Cortex of kidney (tissue), 1 donor: ENCODE results near the gene ARID4B.
"Not testable (repeated sequence)": the region's sequence is repeated elsewhere in the genome, so short reads cannot be mapped to it uniquely, and the experiment has no call there.

ENCODE experiments used
- DNase-seq: peaks from one replicate; lab custom pipeline; 2025; lab: John Stamatoyannopoulos, UW

Gene ARID4B

GRCh38 chr1:235160383-235160956 lies 167.5 kb downstream of the ARID4B start:
- DNase-seq, result no peak

DNA sequence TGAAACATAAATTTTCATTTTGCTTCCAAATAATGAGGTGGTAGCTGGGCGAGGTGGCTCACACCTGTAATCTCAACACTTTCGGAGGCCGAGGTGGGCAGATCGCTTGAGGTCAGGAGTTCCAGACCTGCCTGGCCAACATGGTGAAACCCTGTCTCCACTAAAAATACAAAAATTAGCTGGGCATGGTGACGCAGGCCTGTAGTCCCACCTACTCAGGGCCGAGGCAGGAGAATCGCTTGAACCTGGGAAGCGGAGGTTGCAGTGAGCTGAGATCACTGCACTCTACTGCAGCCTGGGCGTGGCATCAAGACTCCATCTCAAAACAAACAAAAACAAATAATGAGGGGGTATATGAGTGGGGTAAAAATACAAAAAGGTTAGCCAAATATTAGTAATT lies 168.0 kb downstream of the ARID4B start:
- not testable (repeated sequence) for DNase-seq

GRCh38 chr1:235159284-235159683 lies 168.7 kb downstream of the ARID4B start:
- not testable (repeated sequence) for DNase-seq

- DNase-seq, result no peak
These were observed 169.3 kb downstream of the ARID4B start for GRCh38 chr1:235158680-235159079.

- no peak for DNase-seq
These were observed 170.8 kb downstream of the ARID4B start for GRCh38 chr1:235157150-235157549.

DNA sequence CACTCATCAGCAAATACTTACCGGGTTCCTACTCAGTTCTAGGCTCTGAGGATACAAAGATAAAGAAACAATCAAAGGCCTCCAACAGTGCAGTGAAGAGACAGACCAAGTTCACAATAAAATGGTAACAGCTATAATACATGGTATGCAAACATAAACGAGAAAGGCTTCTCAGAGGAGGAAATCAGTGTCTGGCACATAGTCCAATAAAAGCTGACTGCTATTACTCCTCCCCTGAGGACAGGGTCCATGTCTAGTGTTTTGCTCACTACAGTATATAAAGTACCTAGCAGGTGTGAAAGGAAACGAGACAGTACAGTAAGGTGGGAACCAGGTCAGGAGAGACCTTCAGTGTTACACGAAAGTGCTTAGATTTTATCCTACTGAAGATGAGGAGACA lies 171.2 kb downstream of the ARID4B start:
- no peak for DNase-seq

DNA sequence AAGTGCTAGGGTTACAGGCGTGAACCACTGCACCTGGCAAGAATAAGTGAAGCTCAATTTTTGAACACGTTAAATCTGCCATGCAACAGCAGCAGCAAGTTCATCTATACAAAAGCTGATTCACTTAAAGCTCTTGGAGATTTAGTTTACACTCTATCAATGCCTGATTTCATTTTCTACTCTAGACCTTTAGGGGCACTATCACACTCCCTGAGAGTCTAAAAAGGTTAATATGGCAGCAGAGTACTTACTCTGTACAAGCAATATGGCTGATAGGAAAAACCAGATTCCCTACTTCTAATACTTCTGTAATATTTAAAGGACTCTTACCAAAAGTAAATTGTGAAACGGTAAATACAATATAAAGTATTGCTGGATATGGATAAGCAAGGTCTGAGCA lies 171.7 kb downstream of the ARID4B start:
- no peak for DNase-seq

- DNase-seq, result no peak
These were observed 175.7 kb downstream of the ARID4B start for GRCh38 chr1:235152235-235152634.

DNA sequence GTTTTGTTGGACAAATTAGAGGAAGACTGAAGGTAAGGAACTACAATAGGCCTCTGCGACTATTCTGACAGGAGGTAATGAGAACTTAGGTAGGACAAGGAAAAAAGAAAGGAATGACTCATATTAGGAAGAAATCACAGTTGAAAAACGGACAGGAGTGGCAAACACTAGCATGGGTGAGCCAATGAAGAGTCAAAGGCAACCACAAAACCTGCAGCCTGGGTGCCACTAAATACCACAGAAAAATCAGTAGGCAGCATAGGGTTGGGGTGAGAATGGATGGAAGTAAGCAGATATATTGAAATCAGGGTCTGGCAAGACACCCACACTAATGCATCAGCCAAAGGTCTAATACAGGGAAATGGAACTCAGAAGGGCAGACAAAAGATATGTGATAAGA lies 176.9 kb downstream of the ARID4B start:
- DNase-seq, result no peak

DNA sequence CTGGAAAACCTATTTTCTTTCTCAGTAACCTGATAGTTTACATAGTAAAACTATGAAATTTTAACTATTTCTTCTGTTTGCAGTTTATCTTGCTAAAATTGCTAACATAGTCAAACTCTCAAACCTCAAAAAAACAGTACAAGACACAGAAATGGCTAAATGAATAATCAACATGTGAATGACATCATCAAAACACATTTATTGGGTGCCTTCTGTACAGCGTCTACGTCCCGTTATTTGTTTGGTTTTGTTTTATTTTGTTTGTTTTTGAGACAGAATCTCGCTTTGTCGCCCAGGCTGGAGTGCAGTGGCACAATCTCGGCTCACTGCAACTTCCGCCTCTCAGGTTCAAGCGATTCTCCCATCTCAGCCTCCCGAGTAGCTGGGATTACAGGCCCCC lies 178.2 kb downstream of the ARID4B start:
- DNase-seq, result no peak

- no peak for DNase-seq
These were observed 180.7 kb downstream of the ARID4B start for GRCh38 chr1:235147269-235147668.

GRCh38 chr1:235145639-235146038 lies 182.3 kb downstream of the ARID4B start:
- no peak for DNase-seq

DNA sequence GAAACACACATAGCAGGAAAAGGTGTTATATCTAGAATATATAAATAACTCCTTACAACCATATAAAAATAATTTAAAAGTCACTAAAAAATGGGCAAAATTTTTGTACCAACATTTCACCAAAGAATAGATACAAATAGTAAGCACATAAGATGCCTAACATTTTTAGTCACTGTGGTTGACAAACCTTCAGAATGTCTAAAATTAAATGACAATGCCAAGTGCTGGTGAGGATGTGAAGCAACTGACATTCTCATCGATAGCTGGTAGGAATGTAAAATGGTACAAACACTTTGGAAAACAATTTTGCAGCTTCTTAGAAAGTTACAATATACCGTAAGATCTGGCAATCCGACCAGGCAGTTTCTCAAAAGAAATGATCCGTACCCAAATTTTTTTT lies 185.0 kb downstream of the ARID4B start:
- no peak for DNase-seq

DNA sequence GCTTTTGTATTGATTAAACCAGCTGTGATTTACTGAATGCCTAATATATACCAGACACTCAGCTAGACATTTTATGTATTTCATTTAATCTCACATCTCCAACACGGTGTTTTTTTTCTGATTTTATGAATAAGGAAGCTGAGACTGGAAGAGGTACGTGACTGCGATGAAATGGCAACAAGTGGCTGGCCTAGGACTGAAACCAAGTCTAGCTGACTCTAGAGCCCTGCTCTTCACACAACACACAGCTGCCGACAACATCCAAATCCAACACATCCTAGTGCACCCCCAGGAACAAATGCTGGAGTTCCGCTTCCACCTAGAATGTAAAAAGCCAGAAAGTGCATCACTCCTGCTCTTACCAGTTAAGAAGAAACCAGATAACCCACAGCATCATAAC lies 188.7 kb downstream of the ARID4B start:
- DNase-seq, result no peak

- no peak for DNase-seq
These were observed 189.2 kb downstream of the ARID4B start for GRCh38 chr1:235138821-235139220.

GRCh38 chr1:235136111-235136510 lies 191.9 kb downstream of the ARID4B start:
- DNase-seq, result no peak

DNA sequence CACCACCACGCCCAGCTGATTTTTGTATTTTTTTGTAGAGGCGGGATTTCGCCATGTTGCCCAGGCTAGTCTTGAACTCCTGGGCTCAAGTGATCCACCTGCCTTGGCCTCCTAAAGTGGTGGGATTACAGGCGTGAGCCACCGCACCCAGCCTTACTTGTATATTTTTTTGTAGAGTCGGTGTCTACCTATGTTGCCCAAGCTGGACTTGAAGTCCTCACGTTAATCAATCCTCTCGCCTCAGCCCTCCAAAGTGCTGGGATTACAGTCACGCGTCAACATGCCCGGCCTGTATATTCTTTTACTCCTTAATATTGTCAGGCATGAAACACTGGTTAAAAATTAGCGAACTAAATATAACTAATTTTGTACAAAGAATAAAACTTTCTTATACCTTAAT lies 193.8 kb downstream of the ARID4B start:
- DNase-seq, result no peak

- no peak for DNase-seq
These were observed 194.9 kb downstream of the ARID4B start for GRCh38 chr1:235133086-235133485.

GRCh38 chr1:235131961-235132360 lies 196.0 kb downstream of the ARID4B start:
- no peak for DNase-seq

- no peak for DNase-seq
These were observed 197.2 kb downstream of the ARID4B start for GRCh38 chr1:235130766-235131270.

DNA sequence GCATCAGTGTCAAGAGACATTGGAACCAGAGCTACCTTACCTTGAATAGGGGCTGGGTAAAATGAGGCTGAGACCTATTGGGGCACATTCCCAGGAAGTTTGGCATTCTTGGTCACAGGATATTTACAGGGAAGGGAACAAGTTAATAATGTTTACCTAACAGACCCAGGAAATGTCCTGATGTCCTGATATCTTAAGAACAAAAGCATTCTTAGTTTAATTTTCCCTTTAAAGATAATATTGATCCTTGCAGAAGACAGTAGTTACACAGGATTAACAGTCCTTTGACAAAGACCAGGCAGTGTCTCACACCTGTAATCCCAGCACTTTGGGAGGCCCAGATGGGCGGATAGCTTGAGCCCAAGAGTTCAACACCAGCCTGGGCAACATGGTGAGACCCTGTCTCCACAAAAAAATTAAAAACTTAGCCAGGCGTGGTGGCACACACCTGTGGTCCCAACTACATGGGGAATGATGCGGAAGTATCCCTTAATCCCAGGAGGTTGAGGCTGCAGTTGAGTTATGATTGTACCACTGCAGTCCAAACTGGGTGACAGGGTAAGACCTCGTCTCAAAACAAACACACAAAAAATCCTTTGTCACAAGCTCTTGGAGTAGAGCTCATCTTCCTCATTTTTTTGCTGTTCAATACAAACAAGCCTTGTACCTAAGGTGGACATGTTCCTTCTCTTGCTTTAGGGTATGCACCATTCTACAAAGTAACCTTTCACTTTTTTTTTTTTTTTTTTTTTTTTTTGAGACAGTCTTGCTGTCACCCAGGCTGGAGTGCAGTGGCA lies 198.0 kb downstream of the ARID4B start:
- no peak for DNase-seq

DNA sequence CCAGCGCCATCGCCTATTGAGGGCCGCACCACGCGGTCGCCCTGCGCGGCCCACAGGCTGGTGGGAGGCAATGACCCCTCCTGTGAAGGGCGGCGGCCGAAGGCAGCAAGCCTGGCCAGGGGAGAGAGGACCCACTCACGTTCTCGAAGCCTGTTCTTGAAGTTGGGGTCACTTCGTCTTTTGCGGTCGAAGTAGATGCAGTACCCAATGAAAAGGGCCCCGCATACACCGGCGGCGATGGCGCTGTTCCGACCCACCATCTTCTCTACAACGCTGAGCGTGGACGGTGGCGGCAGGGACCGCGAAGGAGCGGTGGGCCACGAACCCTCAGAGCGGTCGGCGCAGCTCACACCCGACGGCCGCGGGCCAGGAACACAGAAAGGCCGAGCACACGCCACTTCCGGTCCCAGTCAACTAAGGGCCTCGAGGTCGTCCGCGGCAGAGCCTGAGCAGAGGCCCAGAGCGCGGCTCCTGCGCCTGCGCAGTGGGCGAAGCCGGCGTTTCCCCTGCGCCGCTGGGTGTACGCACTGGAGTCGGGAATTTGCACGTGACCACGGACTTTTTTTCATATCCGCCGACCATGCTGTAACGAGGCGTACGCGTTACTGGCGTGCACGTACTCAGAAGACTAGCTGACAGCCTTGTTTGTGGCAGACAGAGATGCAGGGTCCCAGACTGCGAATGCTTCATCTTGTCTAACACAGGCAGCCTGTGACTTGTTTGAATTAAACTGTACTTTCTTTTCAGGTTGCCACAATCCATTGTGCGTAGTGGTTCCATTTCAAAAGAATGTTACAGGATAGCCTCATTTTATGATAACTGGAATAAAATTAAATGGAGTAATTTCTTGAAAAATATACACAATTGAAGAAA lies 199.3 kb downstream of the ARID4B start, which contains the start of gene TOMM20:
TSS of gene TOMM20 (minus strand) at position 382 of the 873 bp plus-strand sequence. CDS start at position 260, 122 bp downstream.
- no peak for DNase-seq
